ENCODE measurements around the gene CHST9.

DNA sequence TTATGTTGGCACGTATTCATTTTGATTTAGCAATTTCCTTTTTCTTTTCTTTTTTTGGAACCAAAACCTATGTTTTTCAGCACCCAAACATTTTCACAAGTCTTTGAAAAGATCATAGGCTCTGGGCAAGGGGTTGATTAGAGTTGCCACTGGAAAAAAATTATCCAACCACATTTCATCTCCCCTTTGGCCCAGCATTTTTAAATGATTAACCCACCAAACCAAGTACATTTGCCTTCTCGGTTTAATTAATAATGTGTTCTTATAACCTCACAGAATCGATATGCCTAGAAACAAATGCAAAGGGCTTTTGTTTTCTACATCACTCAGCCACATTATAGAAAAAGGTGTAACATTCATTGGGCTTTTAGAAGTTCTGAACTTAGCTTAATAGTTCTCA, 66.1 kb downstream of the CHST9 start:
- no peak for TF ChIP-seq CEBPB (IDR thresholded peaks at IDR 0.05; ENCODE audit: low read depth, low read length)
- TF ChIP-seq, protein P1, sequence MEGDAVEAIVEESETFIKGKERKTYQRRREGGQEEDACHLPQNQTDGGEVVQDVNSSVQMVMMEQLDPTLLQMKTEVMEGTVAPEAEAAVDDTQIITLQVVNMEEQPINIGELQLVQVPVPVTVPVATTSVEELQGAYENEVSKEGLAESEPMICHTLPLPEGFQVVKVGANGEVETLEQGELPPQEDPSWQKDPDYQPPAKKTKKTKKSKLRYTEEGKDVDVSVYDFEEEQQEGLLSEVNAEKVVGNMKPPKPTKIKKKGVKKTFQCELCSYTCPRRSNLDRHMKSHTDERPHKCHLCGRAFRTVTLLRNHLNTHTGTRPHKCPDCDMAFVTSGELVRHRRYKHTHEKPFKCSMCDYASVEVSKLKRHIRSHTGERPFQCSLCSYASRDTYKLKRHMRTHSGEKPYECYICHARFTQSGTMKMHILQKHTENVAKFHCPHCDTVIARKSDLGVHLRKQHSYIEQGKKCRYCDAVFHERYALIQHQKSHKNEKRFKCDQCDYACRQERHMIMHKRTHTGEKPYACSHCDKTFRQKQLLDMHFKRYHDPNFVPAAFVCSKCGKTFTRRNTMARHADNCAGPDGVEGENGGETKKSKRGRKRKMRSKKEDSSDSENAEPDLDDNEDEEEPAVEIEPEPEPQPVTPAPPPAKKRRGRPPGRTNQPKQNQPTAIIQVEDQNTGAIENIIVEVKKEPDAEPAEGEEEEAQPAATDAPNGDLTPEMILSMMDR (conservative IDR thresholded peaks at IDR 0.05; ENCODE audit: low read depth, low read length), result no peak
- no peak for TF ChIP-seq SMC3 (IDR thresholded peaks at IDR 0.05; ENCODE audit: low read depth, low read length)
- TF ChIP-seq POLR2A (IDR thresholded peaks at IDR 0.05; ENCODE audit: low read depth, low read length), result no peak
- no peak for TF ChIP-seq RAD21 (IDR thresholded peaks at IDR 0.05; ENCODE audit: low read length)
- no peak for TF ChIP-seq RFX5 (IDR thresholded peaks at IDR 0.05; ENCODE audit: low read depth, low read length)
- TF ChIP-seq MAFK (IDR thresholded peaks at IDR 0.05; ENCODE audit: low read depth, low read length), result no peak
- no peak for TF ChIP-seq BHLHE40 (IDR thresholded peaks at IDR 0.05; ENCODE audit: low read depth, low read length)
- no peak for TF ChIP-seq MXI1 (IDR thresholded peaks at IDR 0.05; ENCODE audit: borderline replicate concordance, low read depth, low read length)
- TF ChIP-seq RCOR1 (IDR thresholded peaks at IDR 0.05; ENCODE audit: insufficient replicate concordance, low read length), result no peak
- TF ChIP-seq, protein P2, sequence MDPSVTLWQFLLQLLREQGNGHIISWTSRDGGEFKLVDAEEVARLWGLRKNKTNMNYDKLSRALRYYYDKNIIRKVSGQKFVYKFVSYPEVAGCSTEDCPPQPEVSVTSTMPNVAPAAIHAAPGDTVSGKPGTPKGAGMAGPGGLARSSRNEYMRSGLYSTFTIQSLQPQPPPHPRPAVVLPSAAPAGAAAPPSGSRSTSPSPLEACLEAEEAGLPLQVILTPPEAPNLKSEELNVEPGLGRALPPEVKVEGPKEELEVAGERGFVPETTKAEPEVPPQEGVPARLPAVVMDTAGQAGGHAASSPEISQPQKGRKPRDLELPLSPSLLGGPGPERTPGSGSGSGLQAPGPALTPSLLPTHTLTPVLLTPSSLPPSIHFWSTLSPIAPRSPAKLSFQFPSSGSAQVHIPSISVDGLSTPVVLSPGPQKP (IDR thresholded peaks at IDR 0.05; ENCODE audit: borderline replicate concordance, low read depth, low read length), result no peak

Measured in IMR-90 (cell line).